ENCODE data around the gene DESI1.
A peak's percentile ranks its signal among the peaks of the same experiment; 100 is the strongest.
"Not testable (repeated sequence)": the region's sequence is repeated elsewhere in the genome, so short reads cannot be mapped to it uniquely, and the experiment has no call there.

DESI1 gene

DNA sequence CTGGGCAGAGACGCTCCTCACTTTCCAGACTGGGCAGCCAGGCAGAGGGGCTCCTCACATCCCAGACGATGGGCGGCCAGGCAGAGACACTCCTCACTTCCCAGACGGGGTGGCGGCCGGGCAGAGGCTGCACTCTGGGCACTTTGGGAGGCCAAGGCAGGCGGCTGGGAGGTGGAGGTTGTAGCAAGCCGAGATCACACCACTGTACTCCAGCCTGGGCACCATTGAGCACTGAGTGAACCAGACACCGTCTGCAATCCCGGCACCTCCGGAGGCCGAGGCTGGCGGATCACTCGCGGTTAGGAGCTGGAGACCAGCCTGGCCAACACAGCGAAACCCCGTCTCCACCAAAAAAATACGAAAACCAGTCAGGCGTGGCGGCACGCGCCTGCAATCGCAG, 10.8 kb upstream of the DESI1 start:
- DNase-seq, result not testable (repeated sequence)

- not testable (repeated sequence) for DNase-seq
Observed at GRCh38 chr22:41631115-41631514, 10.3 kb upstream of the DESI1 start.

DNA sequence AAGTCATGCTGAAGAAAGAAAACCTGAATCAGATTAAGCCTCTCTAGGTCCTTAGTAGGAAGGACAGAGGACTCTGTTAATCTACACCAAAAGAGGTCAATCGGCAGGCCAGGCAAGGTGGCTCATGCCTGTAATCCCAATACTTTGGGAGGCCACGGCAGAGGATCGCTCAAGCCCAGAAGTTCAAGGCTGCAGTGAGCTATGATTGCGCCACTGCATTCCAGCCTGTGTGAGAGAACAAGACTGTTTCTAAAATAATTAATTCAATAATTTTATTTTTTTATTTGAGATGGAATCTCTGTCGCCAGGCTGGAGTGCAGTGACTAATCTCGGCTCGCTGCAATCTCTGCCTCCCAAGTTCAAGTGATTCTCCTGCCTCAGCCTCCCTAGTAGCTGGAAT, 4.7 kb upstream of the DESI1 start:
- DNase-seq, result no peak

DNA sequence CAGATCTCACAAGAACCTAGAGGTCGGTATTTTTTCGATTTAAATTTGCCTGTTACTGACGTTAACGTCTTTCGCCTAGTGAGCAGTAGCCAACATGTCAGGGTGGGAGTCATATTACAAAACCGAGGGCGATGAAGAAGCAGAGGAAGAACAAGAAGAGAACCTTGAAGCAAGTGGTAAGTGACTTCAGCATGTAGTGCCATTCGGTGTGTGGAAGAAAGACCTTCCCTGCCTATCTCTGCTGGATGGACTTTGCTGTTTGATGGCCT, 1.0 kb upstream of the DESI1 start:
- DNase-seq, result no peak

DNA sequence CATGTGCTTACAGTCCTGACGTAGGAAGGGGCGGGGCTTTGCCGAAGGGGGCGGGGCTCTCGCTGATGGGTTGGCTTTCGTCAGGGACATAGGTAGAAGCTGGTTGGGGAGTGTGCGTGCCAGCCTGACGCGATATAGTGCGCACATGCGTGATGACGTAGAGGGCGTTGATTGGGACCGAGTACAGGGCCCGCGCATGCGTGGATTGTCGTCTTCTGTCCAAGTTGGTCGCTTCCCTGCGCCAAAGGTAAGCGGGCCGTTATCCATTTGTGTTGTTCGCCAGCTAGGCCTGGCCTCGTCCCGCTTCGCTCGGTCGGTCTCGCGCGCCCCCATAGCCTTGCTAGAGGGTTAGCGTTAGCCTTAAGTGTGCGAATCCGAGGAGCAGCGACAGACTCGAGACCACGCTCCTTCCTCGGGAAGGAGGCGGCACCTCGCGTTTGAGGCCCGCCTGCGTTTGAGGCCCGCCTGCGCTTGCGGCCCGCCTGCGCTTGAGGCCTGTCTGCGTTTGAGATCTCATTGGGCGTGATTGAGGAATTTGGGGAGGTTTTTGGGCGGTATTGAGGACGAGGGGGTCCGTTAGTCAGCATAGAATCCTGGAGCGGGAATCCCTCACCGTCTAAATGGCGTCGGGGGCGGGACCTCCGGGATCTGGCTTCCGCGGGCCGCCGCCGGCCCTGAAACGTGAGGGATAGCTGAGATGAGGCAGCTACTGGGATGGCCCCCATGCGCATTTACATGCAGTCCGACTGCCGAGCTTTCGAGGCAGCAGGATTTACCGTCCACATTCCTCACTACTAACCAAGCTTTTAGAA, 462 bp upstream of the DESI1 start, which contains the start of gene XRCC6:
XRCC6 (plus strand) TSS at position 197 of the 812 bp plus-strand sequence. CDS start 710 bp downstream, outside the sequence.
- peak; percentile 99 for DNase-seq

- DNase-seq, result peak in 1 of 2 experiments; percentile 9
Observed at GRCh38 chr22:41619979-41620588, 759 bp downstream of the DESI1 start.

DNA sequence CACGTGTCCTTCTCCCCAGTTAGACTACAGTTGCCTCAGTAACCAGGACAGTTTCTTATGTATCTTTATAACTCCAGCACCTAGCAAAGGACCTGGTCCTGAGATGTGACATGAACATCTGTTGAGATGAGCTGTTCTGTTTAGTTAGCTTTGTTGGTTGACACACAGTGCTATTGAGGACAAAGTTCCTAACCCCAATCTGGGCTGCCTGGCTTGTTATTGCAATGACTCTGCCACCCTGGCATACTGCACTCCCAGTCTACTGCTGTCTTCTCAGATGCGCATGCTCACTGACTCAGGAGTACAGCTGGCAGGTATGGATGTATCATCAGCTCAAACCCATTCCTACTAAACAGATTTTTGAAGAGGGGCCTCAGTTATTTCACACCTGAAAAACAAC, 7.4 kb downstream of the DESI1 start:
- DNase-seq, result no peak

- no peak for DNase-seq
Observed at GRCh38 chr22:41612603-41613306, 8.1 kb downstream of the DESI1 start.

DNA sequence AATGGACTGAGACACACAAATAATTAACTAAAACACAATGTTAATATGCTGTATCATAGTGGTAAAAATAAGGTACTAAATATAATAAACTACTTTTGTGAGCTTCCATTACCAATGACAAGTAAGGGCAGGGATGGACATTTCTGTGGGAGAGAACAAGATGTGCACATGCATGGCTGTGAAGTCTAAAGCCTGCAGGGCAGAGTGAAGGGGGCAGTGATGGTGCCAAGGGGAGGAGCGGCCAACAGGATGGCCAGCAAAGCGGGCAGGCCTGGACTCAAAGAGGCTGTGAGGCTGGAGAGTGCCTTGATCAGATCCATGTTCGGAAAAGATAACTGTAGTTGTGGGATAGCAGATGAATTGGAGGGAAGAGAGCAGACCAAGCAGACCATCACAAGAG, 12.5 kb downstream of the DESI1 start:
- no peak for DNase-seq

- no peak for DNase-seq
Observed at GRCh38 chr22:41603873-41604332, 16.9 kb downstream of the DESI1 start.

- no peak for DNase-seq
Observed at GRCh38 chr22:41600976-41601375, 19.9 kb downstream of the DESI1 start.

GRCh38 chr22:41598891-41599635, 21.8 kb downstream of the DESI1 start:
- DNase-seq, result no peak

- no peak for DNase-seq
Observed at GRCh38 chr22:41598081-41598480, 22.8 kb downstream of the DESI1 start.

GRCh38 chr22:41597635-41597953, 23.2 kb downstream of the DESI1 start:
- DNase-seq, result no peak

DNA sequence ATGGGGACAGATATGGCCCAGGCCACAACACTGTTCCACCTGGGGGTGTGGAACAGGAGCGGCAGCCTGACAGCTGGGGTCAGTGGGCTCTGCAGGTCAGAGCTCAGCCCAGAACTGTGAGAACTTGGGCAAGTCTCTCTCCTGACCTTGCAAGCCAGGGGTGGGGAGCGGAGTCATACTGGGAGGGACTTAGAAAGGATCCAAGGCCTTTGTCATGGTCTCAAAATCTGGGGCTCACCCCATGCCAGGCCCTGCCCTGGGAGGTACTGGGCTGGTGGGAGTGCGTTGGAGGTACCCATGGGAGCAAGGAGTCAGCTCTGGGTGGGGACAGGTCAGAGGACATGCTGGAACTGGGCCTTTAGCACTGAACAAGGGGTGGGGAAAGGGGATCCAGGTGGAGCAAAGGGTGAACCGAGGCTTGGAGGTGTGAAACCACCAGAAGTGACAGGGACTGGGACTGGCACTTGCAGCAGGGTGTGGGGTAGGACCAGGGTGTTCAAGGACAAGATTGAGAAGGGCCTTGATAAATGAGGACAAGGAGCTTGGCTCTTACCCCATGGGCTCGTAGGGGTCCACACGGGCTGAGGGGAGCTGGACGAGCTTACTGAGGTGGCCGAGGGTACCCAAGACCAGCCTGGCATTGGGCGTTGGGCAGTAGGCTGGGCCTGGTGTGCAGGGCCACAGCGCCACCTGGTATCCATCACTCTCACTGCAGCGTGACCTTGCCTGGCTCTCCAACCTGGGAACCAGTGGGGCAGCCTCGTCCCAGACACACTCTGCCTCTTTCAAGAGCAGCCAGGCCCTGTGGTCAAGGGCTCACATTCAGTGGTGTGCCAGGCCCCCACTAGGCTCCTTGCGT, 23.8 kb downstream of the DESI1 start:
- peak in 1 of 2 experiments; percentile 53 for DNase-seq

- DNase-seq, result no peak
Observed at GRCh38 chr22:41595703-41596102, 25.1 kb downstream of the DESI1 start.

- not testable (repeated sequence) for DNase-seq
Observed at GRCh38 chr22:41593336-41593960, 27.4 kb downstream of the DESI1 start.

- peak; percentile 95 to 99 for DNase-seq
Observed at GRCh38 chr22:41589391-41590241, 31.2 kb downstream of the DESI1 start, which contains the start of gene PMM1. TSS of gene PMM1 (minus strand) at chr22:41589840. CDS start at chr22:41589805, 35 bp downstream.

DNA sequence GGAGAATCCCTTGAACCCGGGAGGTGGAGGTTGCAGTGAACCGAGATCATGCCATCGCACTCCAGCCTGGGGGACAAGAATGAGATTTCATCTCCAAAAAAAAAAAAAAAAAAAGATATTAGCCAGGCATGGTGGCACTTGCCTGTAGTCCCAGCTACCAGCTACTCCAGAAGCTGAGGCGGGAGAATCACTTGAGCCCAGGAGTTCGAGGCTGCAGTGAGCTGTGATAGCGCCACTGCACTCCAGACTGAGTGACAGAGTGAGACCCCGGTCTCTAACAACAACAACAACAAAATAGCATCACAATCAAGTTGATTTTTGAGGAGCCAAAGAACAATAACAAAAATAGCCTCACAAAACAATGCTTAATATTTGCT, 33.5 kb downstream of the DESI1 start:
- DNase-seq, result no peak

DNA sequence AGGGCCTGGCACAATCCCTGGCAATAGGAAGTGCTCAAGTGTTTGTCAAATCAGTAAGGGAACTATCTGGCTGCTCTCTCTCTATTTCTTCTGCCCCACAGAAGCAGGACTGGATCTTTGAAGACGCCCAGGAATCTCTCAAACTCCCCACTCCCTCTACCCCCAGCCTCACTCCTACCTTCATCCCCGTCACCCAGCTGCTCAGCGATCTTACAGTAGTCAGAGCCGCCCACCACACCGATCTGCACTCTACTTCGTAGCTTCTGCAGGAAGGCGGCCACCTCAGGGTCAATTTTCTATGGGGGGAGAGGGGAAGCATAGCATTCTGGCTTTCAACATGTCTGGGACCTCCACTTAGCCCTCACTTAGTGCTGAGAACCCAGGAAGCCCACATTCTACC, 34.9 kb downstream of the DESI1 start:
- DNase-seq, result no peak

DNA sequence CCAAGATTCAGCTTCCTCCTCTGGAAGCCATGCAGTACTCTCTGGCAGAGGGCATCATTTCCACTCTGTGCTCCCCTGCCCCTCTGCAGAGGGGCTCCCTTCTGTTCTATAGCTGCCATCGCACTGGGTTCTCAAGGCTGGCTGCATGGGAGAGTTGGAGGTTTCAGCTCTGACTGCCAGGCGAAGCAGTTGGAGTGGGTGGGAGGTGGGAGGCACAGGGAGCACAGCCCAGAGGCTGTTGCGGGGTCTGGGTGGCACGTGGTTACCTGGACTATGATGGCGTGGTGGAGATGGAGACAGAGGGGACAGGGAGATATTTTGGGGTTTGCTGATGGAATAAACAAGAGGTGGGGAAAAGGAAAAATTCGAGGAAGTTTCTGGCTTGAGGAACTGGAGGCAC, 36.0 kb downstream of the DESI1 start:
- no peak for DNase-seq

Data from NCI-H446 (cell line).